HL-60 (cell line): ENCODE measurements around the gene GATA1.

Experiments
- DNase-seq, 2 experiments: peaks; one replicate each; pipeline ENCODE4 v3.0.0-alpha.2; 2010 to 2020; ENCODE audit warnings: low read depth in 1 of 2, low spot score in 1 of 2
- H3K27ac ChIP-seq: fragments of 250-450 bp; sonication (Bioruptor Pico); replicated peaks from 2 replicates; pipeline ENCODE4 v1.5.1; 2020; ENCODE audit warnings: mild to moderate bottlenecking, moderate library complexity
- H3K27me3 ChIP-seq: fragments of 250-450 bp; sonication (Bioruptor Pico); 2 replicates; pipeline ENCODE4 v1.5.1; 2021; ENCODE audit warnings: mild to moderate bottlenecking, moderate library complexity; ENCODE audit not compliant: insufficient read depth, poor library complexity, severe bottlenecking
- H3K4me3 ChIP-seq: replicated peaks from 2 replicates; pipeline ENCODE4 v1.5.1; 2011; ENCODE audit warnings: mild to moderate bottlenecking, control low read depth, low read length; ENCODE audit not compliant: insufficient read depth
- GABPA ChIP-seq: IDR thresholded peaks from 2 replicates; pipeline ENCODE4 v1.6.1; 2012; ENCODE audit warnings: low read depth
- POLR2AphosphoS5 ChIP-seq: IDR thresholded peaks from 2 replicates; pipeline ENCODE4 v1.6.1; 2012; ENCODE audit warnings: low read depth
- SPI1 ChIP-seq: IDR thresholded peaks from 2 replicates; pipeline ENCODE4 v1.6.1; 2012; ENCODE audit warnings: low read depth, mild to moderate bottlenecking, borderline replicate concordance
- TF ChIP-seq, protein P1 (sequence below): IDR thresholded peaks from 2 replicates; pipeline ENCODE4 v1.6.1; 2012; ENCODE audit warnings: low read depth; ENCODE audit not compliant: insufficient replicate concordance
- TF ChIP-seq, protein P2 (sequence below): IDR thresholded peaks from one replicate; pipeline ENCODE4 v1.5.1; 2011; ENCODE audit warnings: low read length, control low read depth, inconsistent platforms; ENCODE audit not compliant: insufficient read depth

Gene GATA1

DNA sequence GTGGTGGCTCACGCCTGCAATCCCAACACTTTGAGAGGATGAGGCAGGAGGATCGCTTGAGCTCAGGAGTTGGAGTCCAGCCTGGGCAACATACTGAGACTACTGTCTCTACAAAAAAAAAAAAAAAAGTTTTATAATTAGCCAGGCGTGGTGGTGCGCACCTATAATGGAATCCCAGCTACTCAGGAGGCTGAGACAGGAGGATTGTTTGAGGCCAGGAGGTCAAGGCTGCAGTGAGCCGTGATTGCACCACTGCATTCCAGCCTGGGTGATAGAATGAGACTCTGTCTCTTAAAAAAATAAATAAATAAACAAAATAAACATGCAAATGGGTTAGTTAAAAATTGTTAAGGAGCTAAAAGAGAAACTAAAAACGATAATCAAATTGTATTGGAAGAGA, 17.2 kb upstream of the GATA1 start:
- H3K27me3 ChIP-seq, result no peaks in the 10 kb centered on the region
- H3K4me3 ChIP-seq, result no peak overlapping the region
- TF ChIP-seq, protein P1, sequence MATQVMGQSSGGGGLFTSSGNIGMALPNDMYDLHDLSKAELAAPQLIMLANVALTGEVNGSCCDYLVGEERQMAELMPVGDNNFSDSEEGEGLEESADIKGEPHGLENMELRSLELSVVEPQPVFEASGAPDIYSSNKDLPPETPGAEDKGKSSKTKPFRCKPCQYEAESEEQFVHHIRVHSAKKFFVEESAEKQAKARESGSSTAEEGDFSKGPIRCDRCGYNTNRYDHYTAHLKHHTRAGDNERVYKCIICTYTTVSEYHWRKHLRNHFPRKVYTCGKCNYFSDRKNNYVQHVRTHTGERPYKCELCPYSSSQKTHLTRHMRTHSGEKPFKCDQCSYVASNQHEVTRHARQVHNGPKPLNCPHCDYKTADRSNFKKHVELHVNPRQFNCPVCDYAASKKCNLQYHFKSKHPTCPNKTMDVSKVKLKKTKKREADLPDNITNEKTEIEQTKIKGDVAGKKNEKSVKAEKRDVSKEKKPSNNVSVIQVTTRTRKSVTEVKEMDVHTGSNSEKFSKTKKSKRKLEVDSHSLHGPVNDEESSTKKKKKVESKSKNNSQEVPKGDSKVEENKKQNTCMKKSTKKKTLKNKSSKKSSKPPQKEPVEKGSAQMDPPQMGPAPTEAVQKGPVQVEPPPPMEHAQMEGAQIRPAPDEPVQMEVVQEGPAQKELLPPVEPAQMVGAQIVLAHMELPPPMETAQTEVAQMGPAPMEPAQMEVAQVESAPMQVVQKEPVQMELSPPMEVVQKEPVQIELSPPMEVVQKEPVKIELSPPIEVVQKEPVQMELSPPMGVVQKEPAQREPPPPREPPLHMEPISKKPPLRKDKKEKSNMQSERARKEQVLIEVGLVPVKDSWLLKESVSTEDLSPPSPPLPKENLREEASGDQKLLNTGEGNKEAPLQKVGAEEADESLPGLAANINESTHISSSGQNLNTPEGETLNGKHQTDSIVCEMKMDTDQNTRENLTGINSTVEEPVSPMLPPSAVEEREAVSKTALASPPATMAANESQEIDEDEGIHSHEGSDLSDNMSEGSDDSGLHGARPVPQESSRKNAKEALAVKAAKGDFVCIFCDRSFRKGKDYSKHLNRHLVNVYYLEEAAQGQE, result no peak
- TF ChIP-seq SPI1 (no peak), POLR2AphosphoS5 (no peak), GABPA (no peak)
- TF ChIP-seq, protein P2, sequence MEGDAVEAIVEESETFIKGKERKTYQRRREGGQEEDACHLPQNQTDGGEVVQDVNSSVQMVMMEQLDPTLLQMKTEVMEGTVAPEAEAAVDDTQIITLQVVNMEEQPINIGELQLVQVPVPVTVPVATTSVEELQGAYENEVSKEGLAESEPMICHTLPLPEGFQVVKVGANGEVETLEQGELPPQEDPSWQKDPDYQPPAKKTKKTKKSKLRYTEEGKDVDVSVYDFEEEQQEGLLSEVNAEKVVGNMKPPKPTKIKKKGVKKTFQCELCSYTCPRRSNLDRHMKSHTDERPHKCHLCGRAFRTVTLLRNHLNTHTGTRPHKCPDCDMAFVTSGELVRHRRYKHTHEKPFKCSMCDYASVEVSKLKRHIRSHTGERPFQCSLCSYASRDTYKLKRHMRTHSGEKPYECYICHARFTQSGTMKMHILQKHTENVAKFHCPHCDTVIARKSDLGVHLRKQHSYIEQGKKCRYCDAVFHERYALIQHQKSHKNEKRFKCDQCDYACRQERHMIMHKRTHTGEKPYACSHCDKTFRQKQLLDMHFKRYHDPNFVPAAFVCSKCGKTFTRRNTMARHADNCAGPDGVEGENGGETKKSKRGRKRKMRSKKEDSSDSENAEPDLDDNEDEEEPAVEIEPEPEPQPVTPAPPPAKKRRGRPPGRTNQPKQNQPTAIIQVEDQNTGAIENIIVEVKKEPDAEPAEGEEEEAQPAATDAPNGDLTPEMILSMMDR, result no peak
- H3K27ac ChIP-seq, result no peak overlapping the region
- DNase-seq, result no peak

DNA sequence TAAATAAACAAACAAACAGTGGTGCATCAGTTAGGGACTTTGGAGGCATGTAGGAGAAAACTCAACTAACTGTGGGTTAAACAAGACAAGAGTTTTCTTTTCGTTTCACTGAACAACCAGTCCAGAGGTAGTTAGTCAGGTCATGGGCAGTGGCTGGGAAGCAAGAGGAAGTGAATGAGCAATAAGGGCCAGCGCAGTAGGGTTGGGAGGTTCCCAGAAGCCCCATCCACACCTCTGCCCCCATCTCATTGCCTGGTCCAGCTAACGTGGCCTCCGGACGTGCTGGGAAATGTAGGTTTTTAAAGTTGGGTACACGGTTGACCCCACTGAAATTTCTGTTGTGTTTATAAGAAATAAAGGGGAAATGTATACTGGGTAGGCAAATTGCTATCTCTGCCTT, 16.1 kb upstream of the GATA1 start:
- no peak for DNase-seq
- no peak overlapping the region for H3K4me3 ChIP-seq
- no peak overlapping the region for H3K27ac ChIP-seq
- no peaks in the 10 kb centered on the region for H3K27me3 ChIP-seq
- TF ChIP-seq, protein P1, result no peak
- no peak for TF ChIP-seq SPI1
- TF ChIP-seq POLR2AphosphoS5, result no peak
- TF ChIP-seq, protein P2, result no peak
- TF ChIP-seq GABPA, result no peak

DNA sequence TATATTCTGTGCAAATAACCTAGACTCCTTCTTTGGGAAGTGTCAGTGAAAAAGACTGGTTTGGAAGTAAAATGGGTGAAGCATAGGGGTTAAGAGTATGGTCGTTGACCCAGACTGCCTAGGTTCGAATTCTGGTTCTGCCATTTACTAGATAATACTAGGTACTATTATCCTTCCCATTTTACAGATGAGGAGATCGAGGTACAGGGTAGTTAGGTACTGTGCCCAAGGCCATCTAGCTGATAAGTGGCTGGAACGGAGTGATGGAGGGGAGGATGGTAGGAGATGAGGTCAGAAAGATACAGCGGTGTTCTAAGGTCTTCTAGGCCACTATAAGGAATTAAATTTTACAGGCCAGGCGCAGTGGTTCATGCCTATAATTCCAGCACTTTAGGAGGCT, 13.8 kb upstream of the GATA1 start:
- DNase-seq, result no peak
- Histone ChIP-seq H3K27ac (no peak overlapping the region), H3K4me3 (no peak overlapping the region), H3K27me3 (no peaks in the 10 kb centered on the region)
- TF ChIP-seq, protein P2, result no peak
- TF ChIP-seq SPI1 (no peak), POLR2AphosphoS5 (no peak), GABPA (no peak)
- TF ChIP-seq, protein P1, result no peak
